Brain microvascular endothelial cell (primary cell): ENCODE data around the gene KREMEN2.

ENCODE experiments used
- DNase-seq: peaks from one replicate; pipeline ENCODE4 v3.0.0-alpha.2; 2020
- H3K27ac ChIP-seq: fragments of 250-450 bp; sonication (Bioruptor Pico); 2 replicates; pipeline ENCODE4 v1.5.1; 2020; ENCODE audit warnings: mild to moderate bottlenecking, moderate library complexity
- H3K27me3 ChIP-seq: fragments of 250-450 bp; sonication (Bioruptor Pico); replicated peaks from 2 replicates; pipeline ENCODE4 v1.5.1; 2020; ENCODE audit warnings: mild to moderate bottlenecking
- H3K36me3 ChIP-seq: fragments of 250-450 bp; sonication (Bioruptor Pico); replicated peaks from 2 replicates; pipeline ENCODE4 v1.5.1; 2020; ENCODE audit warnings: mild to moderate bottlenecking
- H3K4me3 ChIP-seq: 2 replicates; pipeline ENCODE4 v1.5.1; 2011; ENCODE audit warnings: low read depth, mild to moderate bottlenecking, control low read depth, low read length, moderate library complexity
- CTCF ChIP-seq: IDR thresholded peaks from 2 replicates; pipeline ENCODE4 v1.5.1; 2011; ENCODE audit warnings: low read depth, mild to moderate bottlenecking, moderate library complexity, low read length, control low read depth, inconsistent platforms; ENCODE audit errors: missing control alignments
- in situ Hi-C: cut with HindIII; loops from 2 replicates; pipeline ENCODE4 v1.10.0; 2017; ENCODE audit warnings: low sequenced_read_pairs, low pct_ligation_motif_present

Gene KREMEN2

GRCh38 chr16:2973093-2973492, 9.0 kb downstream of the KREMEN2 start:
- no peak for TF ChIP-seq CTCF

GRCh38 chr16:2973605-2974318, 9.7 kb downstream of the KREMEN2 start:
- Histone ChIP-seq H3K27me3 (no peaks in the 10 kb centered on the region), H3K36me3 (no peaks in the 10 kb centered on the region), H3K4me3 (no peak overlapping the region), H3K27ac (no peak overlapping the region)
- in situ Hi-C loops = no loop called here
- DNase-seq = no peak
- no peak for TF ChIP-seq CTCF

More at GRCh38 chr16:2973093-2973492, 9.0 kb downstream of the KREMEN2 start:
- in situ Hi-C loops = no loop called here
- H3K4me3 ChIP-seq = no peak overlapping the region
- H3K36me3 ChIP-seq = no peaks in the 10 kb centered on the region
- no peak overlapping the region for H3K27ac ChIP-seq
- H3K27me3 ChIP-seq = no peaks in the 10 kb centered on the region
- no peak for DNase-seq

GRCh38 chr16:2974319-2975056, 10.4 kb downstream of the KREMEN2 start:
- H3K4me3 ChIP-seq = no peak overlapping the region
- H3K36me3 ChIP-seq = no peaks in the 10 kb centered on the region
- in situ Hi-C loops = no loop called here
- no peak for TF ChIP-seq CTCF
- H3K27me3 ChIP-seq = no peaks in the 10 kb centered on the region
- no peak for DNase-seq
- H3K27ac ChIP-seq = no peak overlapping the region

- Histone ChIP-seq H3K36me3 (no peaks in the 10 kb centered on the region), H3K4me3 (no peak overlapping the region), H3K27ac (no peak overlapping the region), H3K27me3 (no peaks in the 10 kb centered on the region)
- in situ Hi-C loops = no loop called here
- no peak for DNase-seq
- no peak for TF ChIP-seq CTCF
These were observed 11.2 kb downstream of the KREMEN2 start for GRCh38 chr16:2975161-2975795.

- Histone ChIP-seq H3K27ac (no peak overlapping the region), H3K36me3 (no peaks in the 10 kb centered on the region), H3K4me3 (no peak overlapping the region), H3K27me3 (no peaks in the 10 kb centered on the region)
- in situ Hi-C loops = no loop called here
- TF ChIP-seq CTCF = no peak
- no peak for DNase-seq
These were observed 12.1 kb downstream of the KREMEN2 start for GRCh38 chr16:2976201-2976600.
